Measurements from ENCODE around the gene N4BP2L2. TPM values are rescaled to one million over a fixed set of nuclear protein-coding genes. Genes with fewer than 3 reads are reported as not detected.

N4BP2L2 gene
- total RNA-seq, 5 donors from 2014 or later (not counting 1 experiment from before 2014, with no cell fraction given): 200 to 241 (median 216) TPM

GRCh38 chr13:32443111-32443510, 95.5 kb downstream of the N4BP2L2 start:
- no peak overlapping the region for H3K4me3 ChIP-seq (ENCODE audit: control insufficient read depth in 1 of 2, extremely low read depth in 1 of 2, low read length in 1 of 2)
- H3K36me3 ChIP-seq (ENCODE audit: control insufficient read depth in 2 of 2, extremely low read depth in 1 of 2, insufficient read depth in 1 of 2, low read length in 1 of 2): peaks cover 0 to 3% of the 10 kb centered on the region in 2 donors
- no peaks in the 10 kb centered on the region for H3K27me3 ChIP-seq (replicated peaks in 1 of 2; ENCODE audit: control insufficient read depth in 2 of 2, extremely low read depth in 1 of 2, insufficient read depth in 2 of 2, low read length in 1 of 2)
- H3K4me1 ChIP-seq (ENCODE audit: control insufficient read depth in 1 of 2, extremely low read depth in 1 of 2, insufficient read depth in 2 of 2, low read length in 2 of 2): no peaks in the 10 kb centered on the region
- Mint-ChIP-seq H3K4me1 (peaks cover 3 to 5% (median 3%) of the 10 kb centered on the region in 3 donors), H3K9me3 (no peaks in the 10 kb centered on the region), H3K4me3 (no peak overlapping the region), H3K27ac (peak overlapping the region; percentile 44 to 69), H3K36me3 (peaks cover 24% of the 10 kb centered on the region), H3K27me3 (no peaks in the 10 kb centered on the region)
- no peak overlapping the region for H3K27ac ChIP-seq (ENCODE audit: low read length)
- no CpG with 5 or more reads among the region's 2 CpGs for WGBS (ENCODE audit: insufficient coverage)
- POLR2A ChIA-PET: no interaction called here
- CTCF ChIA-PET: interaction anchor here (0.8 to 1.6 kb wide), 5 partner anchors 11 to 533 kb away, joined by 3 to 6 read pairs (median 3); partner anchors contain the start of gene N4BP2L1 (in 1 of the 2)
- no peaks in the 10 kb centered on the region for H3K9me3 ChIP-seq
- ATAC-seq (replicated peaks in 1 of 4) (peak in 3 of 4 experiments; percentile 63 to 77 (median 72)), DNase-seq (peak in 30 of 35 experiments; percentile 6 to 71 (median 28))

- ATAC-seq (replicated peaks in 1 of 4) (no peak), DNase-seq (no peak)
- Histone ChIP-seq H3K36me3 (ENCODE audit: control insufficient read depth in 2 of 2, extremely low read depth in 1 of 2, insufficient read depth in 1 of 2, low read length in 1 of 2) (peaks cover 0 to 5% of the 10 kb centered on the region in 2 donors), H3K27ac (ENCODE audit: low read length) (no peak overlapping the region), H3K27me3 (replicated peaks in 1 of 2; ENCODE audit: control insufficient read depth in 2 of 2, extremely low read depth in 1 of 2, insufficient read depth in 2 of 2, low read length in 1 of 2) (no peaks in the 10 kb centered on the region), H3K9me3 (no peaks in the 10 kb centered on the region), H3K4me3 (ENCODE audit: control insufficient read depth in 1 of 2, extremely low read depth in 1 of 2, low read length in 1 of 2) (no peak overlapping the region), H3K4me1 (ENCODE audit: control insufficient read depth in 1 of 2, extremely low read depth in 1 of 2, insufficient read depth in 2 of 2, low read length in 2 of 2) (no peaks in the 10 kb centered on the region)
- no peak overlapping the region for H3K27ac Mint-ChIP-seq
- no peak overlapping the region for H3K4me3 Mint-ChIP-seq
- ChIA-PET CTCF (interaction anchor here in 1 of 2 donors (0.7 kb wide), 1 partner anchor 121 kb away, joined by 4 read pairs; no protein-coding TSS in a partner anchor), POLR2A (interaction anchor here (0.5 to 1.6 kb wide), 2 partner anchors 11 to 1272 kb away, joined by 3 to 7 read pairs; partner anchors contain the start of gene N4BP2L1 (in 1 of the 2))
- peaks cover 40% of the 10 kb centered on the region for H3K36me3 Mint-ChIP-seq
- 100% methylated on average over 3 of the region's 4 CpGs for WGBS (ENCODE audit: insufficient coverage)
- H3K27me3 Mint-ChIP-seq: no peaks in the 10 kb centered on the region
- H3K4me1 Mint-ChIP-seq: peaks cover 3 to 5% (median 3%) of the 10 kb centered on the region in 3 donors
- H3K9me3 Mint-ChIP-seq: no peaks in the 10 kb centered on the region
Measured at GRCh38 chr13:32438871-32439270, 99.7 kb downstream of the N4BP2L2 start.

- Mint-ChIP-seq H3K9me3 (no peaks in the 10 kb centered on the region), H3K27ac (no peak overlapping the region), H3K4me3 (no peak overlapping the region), H3K36me3 (peaks cover 20% of the 10 kb centered on the region), H3K27me3 (no peaks in the 10 kb centered on the region), H3K4me1 (peaks cover 7 to 14% (median 10%) of the 10 kb centered on the region in 3 donors)
- DNase-seq: no peak
- Histone ChIP-seq H3K4me3 (ENCODE audit: control insufficient read depth in 1 of 2, extremely low read depth in 1 of 2, low read length in 1 of 2) (no peak overlapping the region), H3K27me3 (replicated peaks in 1 of 2; ENCODE audit: control insufficient read depth in 2 of 2, extremely low read depth in 1 of 2, insufficient read depth in 2 of 2, low read length in 1 of 2) (no peaks in the 10 kb centered on the region), H3K4me1 (ENCODE audit: control insufficient read depth in 1 of 2, extremely low read depth in 1 of 2, insufficient read depth in 2 of 2, low read length in 2 of 2) (peaks cover 2 to 13% of the 10 kb centered on the region in 2 experiments), H3K27ac (ENCODE audit: low read length) (no peak overlapping the region), H3K36me3 (ENCODE audit: control insufficient read depth in 2 of 2, extremely low read depth in 1 of 2, insufficient read depth in 1 of 2, low read length in 1 of 2) (peaks cover 0 to 2% of the 10 kb centered on the region in 2 donors), H3K9me3 (no peaks in the 10 kb centered on the region)
- WGBS (ENCODE audit: insufficient coverage): 93% methylated on average over 3 of the region's 3 CpGs
- ATAC-seq (replicated peaks in 1 of 4): no peak
- POLR2A ChIA-PET: no interaction called here
- CTCF ChIA-PET: no interaction called here
Measured at GRCh38 chr13:32432856-32433255, 105.7 kb downstream of the N4BP2L2 start.

GRCh38 chr13:32431361-32431760, 107.2 kb downstream of the N4BP2L2 start:
- no peak overlapping the region for H3K27ac Mint-ChIP-seq
- POLR2A ChIA-PET: interaction anchor here in 1 of 2 donors (0.6 to 0.7 kb wide), 2 partner anchors 34 to 43 kb away, joined by 3 read pairs; no protein-coding TSS in a partner anchor
- no peaks in the 10 kb centered on the region for H3K9me3 Mint-ChIP-seq
- Histone ChIP-seq H3K27me3 (replicated peaks in 1 of 2; ENCODE audit: control insufficient read depth in 2 of 2, extremely low read depth in 1 of 2, insufficient read depth in 2 of 2, low read length in 1 of 2) (no peaks in the 10 kb centered on the region), H3K9me3 (no peaks in the 10 kb centered on the region), H3K4me3 (ENCODE audit: control insufficient read depth in 1 of 2, extremely low read depth in 1 of 2, low read length in 1 of 2) (no peak overlapping the region), H3K27ac (ENCODE audit: low read length) (no peak overlapping the region), H3K36me3 (ENCODE audit: control insufficient read depth in 2 of 2, extremely low read depth in 1 of 2, insufficient read depth in 1 of 2, low read length in 1 of 2) (peaks cover 0 to 2% of the 10 kb centered on the region in 2 donors), H3K4me1 (ENCODE audit: control insufficient read depth in 1 of 2, extremely low read depth in 1 of 2, insufficient read depth in 2 of 2, low read length in 2 of 2) (peaks cover 2 to 18% of the 10 kb centered on the region in 2 experiments)
- H3K27me3 Mint-ChIP-seq: no peaks in the 10 kb centered on the region
- WGBS (ENCODE audit: insufficient coverage): no CpG with 5 or more reads among the region's 5 CpGs
- no peak overlapping the region for H3K4me3 Mint-ChIP-seq
- H3K36me3 Mint-ChIP-seq: peaks cover 14% of the 10 kb centered on the region
- H3K4me1 Mint-ChIP-seq: peaks cover 12 to 14% (median 12%) of the 10 kb centered on the region in 3 donors
- ATAC-seq (replicated peaks in 1 of 4) (no peak), DNase-seq (no peak)
- CTCF ChIA-PET: no interaction called here

- H3K27ac Mint-ChIP-seq: peak overlapping the region; percentile 4 to 26
- no peaks in the 10 kb centered on the region for H3K9me3 Mint-ChIP-seq
- peaks cover 9 to 29% of the 10 kb centered on the region in 2 experiments for H3K4me1 ChIP-seq (ENCODE audit: control insufficient read depth in 1 of 2, extremely low read depth in 1 of 2, insufficient read depth in 2 of 2, low read length in 2 of 2)
- no peak for ATAC-seq (replicated peaks in 1 of 4)
- no peak overlapping the region for H3K4me3 ChIP-seq (ENCODE audit: control insufficient read depth in 1 of 2, extremely low read depth in 1 of 2, low read length in 1 of 2)
- peaks cover 23 to 25% (median 24%) of the 10 kb centered on the region in 3 donors for H3K4me1 Mint-ChIP-seq
- CTCF ChIA-PET: no interaction called here
- 100% methylated on average over 1 of the region's 6 CpGs for WGBS (ENCODE audit: insufficient coverage)
- H3K36me3 Mint-ChIP-seq: peaks cover 7% of the 10 kb centered on the region
- H3K27ac ChIP-seq (ENCODE audit: low read length): no peak overlapping the region
- no peaks in the 10 kb centered on the region for H3K27me3 Mint-ChIP-seq
- H3K27me3 ChIP-seq (replicated peaks in 1 of 2; ENCODE audit: control insufficient read depth in 2 of 2, extremely low read depth in 1 of 2, insufficient read depth in 2 of 2, low read length in 1 of 2): no peaks in the 10 kb centered on the region
- H3K36me3 ChIP-seq (ENCODE audit: control insufficient read depth in 2 of 2, extremely low read depth in 1 of 2, insufficient read depth in 1 of 2, low read length in 1 of 2): peaks cover 0 to 2% of the 10 kb centered on the region in 2 donors
- peak overlapping the region in 1 of 3 donors; percentile 39 for H3K4me3 Mint-ChIP-seq
- DNase-seq: no peak
- POLR2A ChIA-PET: no interaction called here
- H3K9me3 ChIP-seq: no peaks in the 10 kb centered on the region
Measured at GRCh38 chr13:32430018-32430747, 108.4 kb downstream of the N4BP2L2 start.

GRCh38 chr13:32429433-32429909, 109.1 kb downstream of the N4BP2L2 start:
- 100% methylated on average over 4 of the region's 6 CpGs for WGBS (ENCODE audit: insufficient coverage)
- no peaks in the 10 kb centered on the region for H3K36me3 ChIP-seq (ENCODE audit: control insufficient read depth in 2 of 2, extremely low read depth in 1 of 2, insufficient read depth in 1 of 2, low read length in 1 of 2)
- H3K4me1 ChIP-seq (ENCODE audit: control insufficient read depth in 1 of 2, extremely low read depth in 1 of 2, insufficient read depth in 2 of 2, low read length in 2 of 2): peaks cover 9 to 32% of the 10 kb centered on the region in 2 experiments
- Mint-ChIP-seq H3K36me3 (peaks cover 10% of the 10 kb centered on the region), H3K4me3 (peak overlapping the region in 1 of 3 donors; percentile 99), H3K4me1 (peaks cover 27 to 28% (median 27%) of the 10 kb centered on the region in 3 donors), H3K9me3 (no peaks in the 10 kb centered on the region), H3K27ac (peak overlapping the region; percentile 92 to 96), H3K27me3 (no peaks in the 10 kb centered on the region)
- POLR2A ChIA-PET: interaction anchor here in 1 of 2 donors (1.2 kb wide), 1 partner anchor 34 kb away, joined by 3 read pairs; no protein-coding TSS in a partner anchor
- H3K4me3 ChIP-seq (ENCODE audit: control insufficient read depth in 1 of 2, extremely low read depth in 1 of 2, low read length in 1 of 2): no peak overlapping the region
- peak overlapping the region; percentile 95 for H3K27ac ChIP-seq (ENCODE audit: low read length)
- no peaks in the 10 kb centered on the region for H3K27me3 ChIP-seq (replicated peaks in 1 of 2; ENCODE audit: control insufficient read depth in 2 of 2, extremely low read depth in 1 of 2, insufficient read depth in 2 of 2, low read length in 1 of 2)
- DNase-seq (no peak), ATAC-seq (replicated peaks in 1 of 4) (no peak)
- no peaks in the 10 kb centered on the region for H3K9me3 ChIP-seq
- CTCF ChIA-PET: interaction anchor here in 1 of 2 donors (1.4 kb wide), 1 partner anchor 21 kb away, joined by 6 read pairs; no protein-coding TSS in a partner anchor
